Lower leg skin (tissue), 4 donors: ENCODE results near the gene TRIM4. TPM values are rescaled to one million over a fixed set of nuclear protein-coding genes. Genes with fewer than 3 reads are reported as not detected.

Experiments
- total RNA-seq, 4 donors: library from RNA; depleted of rRNA; stranded (reverse); fragments of >200 nt; gene quantifications; one replicate each; pipeline ENCODE4 v1.1.0, GENCODE V29; 2016

Gene TRIM4
- total RNA-seq, 4 donors from 2014 or later, result 48.4 to 60.0 (median 57.9) TPM

Other genes with a start within 250 kb of the TRIM4 start
- gene CYP3A5, start 239.5 kb downstream of the TRIM4 start, total RNA-seq, result 100 to 1,000 TPM in 2 of 4 donors, 10 to 100 TPM in 2; 36.9 to 195 (median 79.4) TPM
- under 1 TPM in 2 of 4 donors, not detected in 2; 0.30 to 0.65 TPM for gene CYP3A7, start 184.3 kb downstream of the TRIM4 start, total RNA-seq
- 1 to 10 TPM; 2.7 to 5.2 (median 4.3) TPM for gene CYP3A4, start 135.3 kb downstream of the TRIM4 start, total RNA-seq
- not detected for gene CYP3A43, start 91.5 kb downstream of the TRIM4 start, total RNA-seq
- gene OR2AE1, start 42.5 kb downstream of the TRIM4 start, total RNA-seq, result under 1 TPM in 1 of 4 donors, not detected in 3; 0.32 TPM
- 1 to 10 TPM in 3 of 4 donors, under 1 TPM in 1; 0.25 to 3.4 (median 1.5) TPM for gene GJC3, start 10.1 kb upstream of the TRIM4 start, total RNA-seq
- gene AZGP1, start 56.5 kb upstream of the TRIM4 start, total RNA-seq, result 1,000 to 10,000 TPM in 2 of 4 donors, 100 to 1,000 TPM in 2; 519 to 1,357 (median 824) TPM
- 10 to 100 TPM; 35.0 to 65.2 (median 50.4) TPM for gene ZKSCAN1, start 96.1 kb upstream of the TRIM4 start, total RNA-seq
- gene ZSCAN21, start 130.2 kb upstream of the TRIM4 start, total RNA-seq, result 10 to 100 TPM; 13.2 to 25.5 (median 21.4) TPM
- 10 to 100 TPM; 16.4 to 25.9 (median 20.8) TPM for gene ZNF3, start 162.2 kb upstream of the TRIM4 start, total RNA-seq
- 10 to 100 TPM; 22.3 to 42.7 (median 30.0) TPM for gene COPS6, start 169.4 kb upstream of the TRIM4 start, total RNA-seq
- gene MCM7, start 181.9 kb upstream of the TRIM4 start, total RNA-seq, result 10 to 100 TPM; 41.5 to 52.2 (median 50.4) TPM
- gene AP4M1, start 182.1 kb upstream of the TRIM4 start, total RNA-seq, result 10 to 100 TPM; 18.6 to 24.6 (median 21.0) TPM
- 10 to 100 TPM; 37.1 to 74.3 (median 42.1) TPM for gene TAF6, start 199.8 kb upstream of the TRIM4 start, total RNA-seq
- gene CNPY4, start 200.1 kb upstream of the TRIM4 start, total RNA-seq, result 1 to 10 TPM; 3.8 to 8.4 (median 6.5) TPM
- 1 to 10 TPM; 1.6 to 8.7 (median 6.0) TPM for gene MBLAC1, start 207.4 kb upstream of the TRIM4 start, total RNA-seq
- gene LAMTOR4, start 229.4 kb upstream of the TRIM4 start, total RNA-seq, result 100 to 1,000 TPM; 601 to 803 (median 717) TPM
- gene TRAPPC14, start 239.2 kb upstream of the TRIM4 start, total RNA-seq, result 10 to 100 TPM; 20.8 to 46.5 (median 25.2) TPM
- gene GAL3ST4, start 249.1 kb upstream of the TRIM4 start, total RNA-seq, result 10 to 100 TPM; 25.3 to 36.1 (median 27.2) TPM